ENCODE data around the gene UPK3B. TPM values are rescaled to one million over a fixed set of nuclear protein-coding genes. Genes with fewer than 3 reads are reported as not detected.
"Not testable (repeated sequence)": the region's sequence is repeated elsewhere in the genome, so short reads cannot be mapped to it uniquely, and the experiment has no call there.

Gene UPK3B
- total and polyA plus RNA-seq, 9 of the 15 experiments (the other 6 are each of a cell fraction or from before 2014, with no cell fraction given): not detected

DNA sequence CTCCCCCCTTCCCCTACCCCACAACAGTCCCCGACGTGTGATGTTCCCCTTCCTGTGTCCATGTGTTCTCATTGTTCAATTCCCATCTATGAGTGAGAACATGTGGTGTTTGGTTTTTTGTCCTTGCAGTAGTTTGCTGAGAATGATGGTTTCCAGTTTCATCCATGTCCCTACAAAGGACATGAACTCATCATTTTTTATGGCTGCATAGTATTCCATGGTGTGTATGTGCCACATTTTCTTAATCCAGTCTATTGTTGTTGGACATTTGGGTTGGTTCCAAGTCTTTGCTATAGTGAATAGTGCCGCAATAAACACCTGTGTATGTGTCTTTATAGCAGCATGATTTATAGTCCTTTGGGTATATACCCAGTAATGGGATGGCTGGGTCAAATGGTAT is 51.0 kb downstream of the UPK3B start:
- H4K20me1 ChIP-seq (replicated peaks; ENCODE audit: control insufficient read depth, insufficient read depth, low read length); H3K9ac ChIP-seq (ENCODE audit: insufficient read depth in 1 of 2, low read depth in 2 of 2, low read length in 2 of 2); BruUV-seq (replicated peaks); H3K9me1 ChIP-seq (ENCODE audit: control insufficient read depth, insufficient read depth, low read length); H2AFZ ChIP-seq (ENCODE audit: low read depth, low read length); H3K27ac ChIP-seq (ENCODE audit: extremely low read depth, low read depth, low read length); H3K9me3 ChIP-seq (replicated peaks; ENCODE audit: control insufficient read depth, insufficient read depth, low read depth, low read length); H3K27me3 ChIP-seq (ENCODE audit: control insufficient read depth in 2 of 2, insufficient read depth in 2 of 2, low read length in 2 of 2); CTCF ChIA-PET (ENCODE audit: low intra/inter-chr PET ratio); POLR2A ChIA-PET; H3K4me1 ChIP-seq (replicated peaks in 1 of 2; ENCODE audit: control insufficient read depth in 2 of 2, insufficient read depth in 2 of 2, low read length in 2 of 2); intact Hi-C loops (cut with micrococcal nuclease); ATAC-seq; in situ Hi-C loops (cut with MboI); H3K4me2 ChIP-seq (ENCODE audit: insufficient read depth, low read length); FAIRE-seq; H3K4me3 ChIP-seq; DNase-seq (ENCODE audit: extremely low read depth in 1 of 4, low spot score in 3 of 4): not testable (repeated sequence)
- H3K36me3 ChIP-seq (ENCODE audit: control insufficient read depth, insufficient read depth, low read length): peaks cover 10% of the 10 kb centered on the region; the same call in 1 of the 3 replicates
- TF ChIP-seq KDM1A (IDR thresholded peaks at IDR 0.05) (peak in 1 of 2 experiments; percentile 51; a peak in 2 of 4 replicates), BCOR (IDR thresholded peaks at IDR 0.05) (peak; percentile 75)
- peaks cover 42% of the 10 kb centered on the region for H3K79me2 ChIP-seq (ENCODE audit: control insufficient read depth, insufficient read depth, low read length)
- 92% methylated on average over 3 of the region's 3 CpGs for WGBS (ENCODE audit: insufficient coverage, low coverage, missing lambda C conversion rate)

DNA sequence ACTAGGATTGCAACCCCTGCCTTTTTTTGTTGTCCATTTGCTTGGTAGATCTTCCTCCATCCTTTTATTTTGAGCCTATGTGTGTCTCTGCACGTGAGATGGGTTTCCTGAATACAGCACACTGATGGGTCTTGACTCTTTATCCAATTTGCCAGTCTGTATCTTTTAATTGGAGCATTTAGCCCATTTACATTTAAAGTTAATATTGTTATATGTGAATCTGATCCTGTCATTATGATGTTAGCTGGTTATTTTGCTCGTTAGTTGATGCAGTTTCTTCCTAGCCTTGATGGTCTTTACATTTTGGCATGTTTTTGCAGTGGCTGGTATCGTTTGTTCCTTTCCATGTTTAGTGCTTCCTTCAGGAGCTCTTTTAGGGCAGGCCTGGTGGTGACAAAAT is 54.6 kb downstream of the UPK3B start:
- H3K9me3 ChIP-seq (replicated peaks; ENCODE audit: control insufficient read depth, insufficient read depth, low read depth, low read length); POLR2A ChIA-PET; H2AFZ ChIP-seq (ENCODE audit: low read depth, low read length); FAIRE-seq; in situ Hi-C loops (cut with MboI); H3K4me3 ChIP-seq; H4K20me1 ChIP-seq (replicated peaks; ENCODE audit: control insufficient read depth, insufficient read depth, low read length); H3K36me3 ChIP-seq (ENCODE audit: control insufficient read depth, insufficient read depth, low read length); ATAC-seq; H3K9ac ChIP-seq (ENCODE audit: insufficient read depth in 1 of 2, low read depth in 2 of 2, low read length in 2 of 2); H3K4me1 ChIP-seq (replicated peaks in 1 of 2; ENCODE audit: control insufficient read depth in 2 of 2, insufficient read depth in 2 of 2, low read length in 2 of 2); H3K27ac ChIP-seq (ENCODE audit: extremely low read depth, low read depth, low read length); H3K9me1 ChIP-seq (ENCODE audit: control insufficient read depth, insufficient read depth, low read length); H3K4me2 ChIP-seq (ENCODE audit: insufficient read depth, low read length); DNase-seq (ENCODE audit: extremely low read depth in 1 of 4, low spot score in 3 of 4); CTCF ChIA-PET (ENCODE audit: low intra/inter-chr PET ratio); intact Hi-C loops (cut with micrococcal nuclease); H3K27me3 ChIP-seq (ENCODE audit: control insufficient read depth in 2 of 2, insufficient read depth in 2 of 2, low read length in 2 of 2): not testable (repeated sequence)
- 83% methylated on average over 2 of the region's 3 CpGs for WGBS (ENCODE audit: insufficient coverage, low coverage, missing lambda C conversion rate)
- H3K79me2 ChIP-seq (ENCODE audit: control insufficient read depth, insufficient read depth, low read length): peaks cover 44% of the 10 kb centered on the region
- BruUV-seq (replicated peaks): TSS peak; percentile 5
- TF ChIP-seq ZNF354B (CRISPR knock-in tag; IDR thresholded peaks at IDR 0.05) (0 out of 2 replicates have a peak, but pooled peaks have one; percentile 46), ZNF507 (tag; conservative IDR thresholded peaks at IDR 0.05) (peak; percentile 93)

Small RNA genes within 50 kb of the gene (small RNA-seq; reads per million reads assigned to genes)
- not detected for gene RF00019

Other genes starting within 250 kb of the UPK3B start
- 138 and 216 TPM in 2 replicates for gene HSPB1, start 207.9 kb upstream of the UPK3B start, total RNA-seq (2014; rRNA removed)
- gene HSPB1, start 207.9 kb upstream of the UPK3B start, total RNA-seq (2014; rRNA removed; fragmentation: Illumina TruSeq; extraction: Trizol): 16.0 and 27.1 TPM in 2 replicates
- gene HSPB1, start 207.9 kb upstream of the UPK3B start, total RNA-seq (2015; rRNA removed; fragmentation: Illumina TruSeq; extraction: Trizol): 180 TPM in 2 replicates
- gene HSPB1, start 207.9 kb upstream of the UPK3B start, total RNA-seq (2021): 522 and 565 TPM in 2 replicates
- gene HSPB1, start 207.9 kb upstream of the UPK3B start, polyA plus RNA-seq (2011; rRNA removed): 44.8 and 88.9 TPM in 2 replicates
- 258 and 607 TPM in 2 replicates for gene HSPB1, start 207.9 kb upstream of the UPK3B start, polyA plus RNA-seq (2014; fragmentation: Illumina TruSeq; extraction: Trizol)
- 100 to 1,000 TPM in 1 of 2 experiments, 10 to 100 TPM in 1; 97.3 to 128 TPM for gene HSPB1, start 207.9 kb upstream of the UPK3B start, polyA plus RNA-seq (2014; fragmentation: Nextera tagmentation; extraction: Ambion mirVana)
- gene HSPB1, start 207.9 kb upstream of the UPK3B start, polyA plus RNA-seq (2014; rRNA removed): 283 and 298 TPM in 2 replicates
- gene YWHAG, start 151.6 kb upstream of the UPK3B start, total RNA-seq (2014; rRNA removed): 50.3 and 53.2 TPM in 2 replicates
- gene YWHAG, start 151.6 kb upstream of the UPK3B start, total RNA-seq (2014; rRNA removed; fragmentation: Illumina TruSeq; extraction: Trizol): 144 and 155 TPM in 2 replicates
- gene YWHAG, start 151.6 kb upstream of the UPK3B start, total RNA-seq (2015; rRNA removed; fragmentation: Illumina TruSeq; extraction: Trizol): 135 and 136 TPM in 2 replicates
- gene YWHAG, start 151.6 kb upstream of the UPK3B start, total RNA-seq (2021): 238 and 246 TPM in 2 replicates
- 67.6 and 94.5 TPM in 2 replicates for gene YWHAG, start 151.6 kb upstream of the UPK3B start, polyA plus RNA-seq (2011; rRNA removed)
- gene YWHAG, start 151.6 kb upstream of the UPK3B start, polyA plus RNA-seq (2014; fragmentation: Illumina TruSeq; extraction: Trizol): 200 and 204 TPM in 2 replicates
- 10 to 100 TPM; 30.4 to 37.6 TPM for gene YWHAG, start 151.6 kb upstream of the UPK3B start, polyA plus RNA-seq (2014; fragmentation: Nextera tagmentation; extraction: Ambion mirVana)
- 74.9 and 83.6 TPM in 2 replicates for gene YWHAG, start 151.6 kb upstream of the UPK3B start, polyA plus RNA-seq (2014; rRNA removed)
- 0.41 and 0.49 TPM in 2 replicates for gene SSC4D, start 100.9 kb upstream of the UPK3B start, total RNA-seq (2014; rRNA removed)
- 0.19 and 0.65 TPM in 2 replicates for gene SSC4D, start 100.9 kb upstream of the UPK3B start, total RNA-seq (2014; rRNA removed; fragmentation: Illumina TruSeq; extraction: Trizol)
- gene SSC4D, start 100.9 kb upstream of the UPK3B start, total RNA-seq (2015; rRNA removed; fragmentation: Illumina TruSeq; extraction: Trizol): 0.98 and 1.1 TPM in 2 replicates
- gene SSC4D, start 100.9 kb upstream of the UPK3B start, total RNA-seq (2021): 0.98 and 1.2 TPM in 2 replicates
- 0.91 and 1.2 TPM in 2 replicates for gene SSC4D, start 100.9 kb upstream of the UPK3B start, polyA plus RNA-seq (2011; rRNA removed)
- gene SSC4D, start 100.9 kb upstream of the UPK3B start, polyA plus RNA-seq (2014; fragmentation: Illumina TruSeq; extraction: Trizol): 0.80 and 1.5 TPM in 2 replicates
- under 1 TPM in 1 of 2 experiments, not detected in 1; 0.06 TPM for gene SSC4D, start 100.9 kb upstream of the UPK3B start, polyA plus RNA-seq (2014; fragmentation: Nextera tagmentation; extraction: Ambion mirVana)
- 0.67 and 1.0 TPM in 2 replicates for gene SSC4D, start 100.9 kb upstream of the UPK3B start, polyA plus RNA-seq (2014; rRNA removed)
- gene ZP3, start 85.6 kb upstream of the UPK3B start, total RNA-seq (2014; rRNA removed): 2.5 and 3.8 TPM in 2 replicates
- gene ZP3, start 85.6 kb upstream of the UPK3B start, total RNA-seq (2014; rRNA removed; fragmentation: Illumina TruSeq; extraction: Trizol): 1.5 and 2.3 TPM in 2 replicates
- 2.8 and 2.9 TPM in 2 replicates for gene ZP3, start 85.6 kb upstream of the UPK3B start, total RNA-seq (2015; rRNA removed; fragmentation: Illumina TruSeq; extraction: Trizol)
- 2.3 and 3.9 TPM in 2 replicates for gene ZP3, start 85.6 kb upstream of the UPK3B start, total RNA-seq (2021)
- 2.4 and 8.1 TPM in 2 replicates for gene ZP3, start 85.6 kb upstream of the UPK3B start, polyA plus RNA-seq (2011; rRNA removed)
- gene ZP3, start 85.6 kb upstream of the UPK3B start, polyA plus RNA-seq (2014; fragmentation: Illumina TruSeq; extraction: Trizol): 3.5 and 3.8 TPM in 2 replicates
- 1 to 10 TPM; 2.0 to 2.8 TPM for gene ZP3, start 85.6 kb upstream of the UPK3B start, polyA plus RNA-seq (2014; fragmentation: Nextera tagmentation; extraction: Ambion mirVana)
- gene ZP3, start 85.6 kb upstream of the UPK3B start, polyA plus RNA-seq (2014; rRNA removed): 1.4 and 3.7 TPM in 2 replicates
- 14.9 and 20.4 TPM in 2 replicates for gene DTX2, start 48.8 kb upstream of the UPK3B start, total RNA-seq (2014; rRNA removed)
- 2.5 and 4.8 TPM in 2 replicates for gene DTX2, start 48.8 kb upstream of the UPK3B start, total RNA-seq (2014; rRNA removed; fragmentation: Illumina TruSeq; extraction: Trizol)
- 8.3 and 9.9 TPM in 2 replicates for gene DTX2, start 48.8 kb upstream of the UPK3B start, total RNA-seq (2015; rRNA removed; fragmentation: Illumina TruSeq; extraction: Trizol)
- gene DTX2, start 48.8 kb upstream of the UPK3B start, total RNA-seq (2021): 25.2 and 31.5 TPM in 2 replicates
- gene DTX2, start 48.8 kb upstream of the UPK3B start, polyA plus RNA-seq (2011; rRNA removed): 3.4 and 5.6 TPM in 2 replicates
- gene DTX2, start 48.8 kb upstream of the UPK3B start, polyA plus RNA-seq (2014; fragmentation: Illumina TruSeq; extraction: Trizol): 9.8 and 18.3 TPM in 2 replicates
- under 1 TPM; 0.20 to 0.57 TPM for gene DTX2, start 48.8 kb upstream of the UPK3B start, polyA plus RNA-seq (2014; fragmentation: Nextera tagmentation; extraction: Ambion mirVana)
- gene DTX2, start 48.8 kb upstream of the UPK3B start, polyA plus RNA-seq (2014; rRNA removed): 12.2 and 15.5 TPM in 2 replicates
- not detected in 2 replicates for gene SPDYE16, start 32.7 kb downstream of the UPK3B start, total RNA-seq (2014; rRNA removed)
- gene SPDYE16, start 32.7 kb downstream of the UPK3B start, total RNA-seq (2014; rRNA removed; fragmentation: Illumina TruSeq; extraction: Trizol): not detected in 2 replicates
- not detected in 2 replicates for gene SPDYE16, start 32.7 kb downstream of the UPK3B start, total RNA-seq (2015; rRNA removed; fragmentation: Illumina TruSeq; extraction: Trizol)
- gene SPDYE16, start 32.7 kb downstream of the UPK3B start, total RNA-seq (2021): 0.13 TPM in 1 of 2 replicates, not detected in the other
- 0.04 TPM in 1 of 2 replicates, not detected in the other for gene SPDYE16, start 32.7 kb downstream of the UPK3B start, polyA plus RNA-seq (2011; rRNA removed)
- 0.06 TPM in 2 replicates for gene SPDYE16, start 32.7 kb downstream of the UPK3B start, polyA plus RNA-seq (2014; fragmentation: Illumina TruSeq; extraction: Trizol)
- under 1 TPM; 0.04 to 0.06 TPM for gene SPDYE16, start 32.7 kb downstream of the UPK3B start, polyA plus RNA-seq (2014; fragmentation: Nextera tagmentation; extraction: Ambion mirVana)
- not detected in 2 replicates for gene SPDYE16, start 32.7 kb downstream of the UPK3B start, polyA plus RNA-seq (2014; rRNA removed)
- 5.4 and 5.7 TPM in 2 replicates for gene POMZP3, start 116.7 kb downstream of the UPK3B start, total RNA-seq (2014; rRNA removed)
- gene POMZP3, start 116.7 kb downstream of the UPK3B start, total RNA-seq (2014; rRNA removed; fragmentation: Illumina TruSeq; extraction: Trizol): 3.8 and 4.5 TPM in 2 replicates
- gene POMZP3, start 116.7 kb downstream of the UPK3B start, total RNA-seq (2015; rRNA removed; fragmentation: Illumina TruSeq; extraction: Trizol): 4.0 and 4.9 TPM in 2 replicates
- 13.4 and 15.8 TPM in 2 replicates for gene POMZP3, start 116.7 kb downstream of the UPK3B start, total RNA-seq (2021)
- gene POMZP3, start 116.7 kb downstream of the UPK3B start, polyA plus RNA-seq (2011; rRNA removed): 3.7 and 6.4 TPM in 2 replicates
- 8.2 and 8.8 TPM in 2 replicates for gene POMZP3, start 116.7 kb downstream of the UPK3B start, polyA plus RNA-seq (2014; fragmentation: Illumina TruSeq; extraction: Trizol)
- 1 to 10 TPM; 2.3 to 3.2 TPM for gene POMZP3, start 116.7 kb downstream of the UPK3B start, polyA plus RNA-seq (2014; fragmentation: Nextera tagmentation; extraction: Ambion mirVana)
- gene POMZP3, start 116.7 kb downstream of the UPK3B start, polyA plus RNA-seq (2014; rRNA removed): 4.6 and 7.6 TPM in 2 replicates

Measured in K562 (cell line).